ENCODE results near the gene LMAN2L.

Gene LMAN2L

DNA sequence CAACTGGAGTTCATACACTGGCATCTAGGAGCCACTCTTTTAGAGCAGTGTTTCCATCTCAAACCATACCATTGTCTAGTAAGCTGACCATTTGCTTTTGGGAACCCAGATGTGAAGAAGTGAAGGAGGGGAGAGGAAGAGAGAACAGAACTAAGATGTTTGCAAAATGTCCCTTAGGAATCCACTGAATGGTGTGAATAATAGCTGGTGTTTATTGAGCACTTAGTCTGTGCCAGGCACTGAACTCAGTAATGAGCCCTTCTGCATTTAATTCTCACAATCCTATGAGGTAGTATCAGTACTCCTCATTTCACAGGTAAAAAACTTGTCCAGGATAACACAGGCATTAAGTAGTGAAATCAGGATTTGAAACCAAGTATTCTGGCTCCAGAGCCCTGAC is 23.5 kb downstream of the LMAN2L start:
- H3F3A ChIP-seq (ENCODE audit: insufficient read depth, low read length): no peaks in the 10 kb centered on the region
- no peaks in the 10 kb centered on the region for H3K9me2 ChIP-seq (ENCODE audit: low read depth, low read length)
- H3K4me3 ChIP-seq (ENCODE audit: low read depth, low read length, poor library complexity, severe bottlenecking): no peak overlapping the region
- no peak overlapping the region for H3K4me2 ChIP-seq (ENCODE audit: low read length)
- TF ChIP-seq, protein P1, sequence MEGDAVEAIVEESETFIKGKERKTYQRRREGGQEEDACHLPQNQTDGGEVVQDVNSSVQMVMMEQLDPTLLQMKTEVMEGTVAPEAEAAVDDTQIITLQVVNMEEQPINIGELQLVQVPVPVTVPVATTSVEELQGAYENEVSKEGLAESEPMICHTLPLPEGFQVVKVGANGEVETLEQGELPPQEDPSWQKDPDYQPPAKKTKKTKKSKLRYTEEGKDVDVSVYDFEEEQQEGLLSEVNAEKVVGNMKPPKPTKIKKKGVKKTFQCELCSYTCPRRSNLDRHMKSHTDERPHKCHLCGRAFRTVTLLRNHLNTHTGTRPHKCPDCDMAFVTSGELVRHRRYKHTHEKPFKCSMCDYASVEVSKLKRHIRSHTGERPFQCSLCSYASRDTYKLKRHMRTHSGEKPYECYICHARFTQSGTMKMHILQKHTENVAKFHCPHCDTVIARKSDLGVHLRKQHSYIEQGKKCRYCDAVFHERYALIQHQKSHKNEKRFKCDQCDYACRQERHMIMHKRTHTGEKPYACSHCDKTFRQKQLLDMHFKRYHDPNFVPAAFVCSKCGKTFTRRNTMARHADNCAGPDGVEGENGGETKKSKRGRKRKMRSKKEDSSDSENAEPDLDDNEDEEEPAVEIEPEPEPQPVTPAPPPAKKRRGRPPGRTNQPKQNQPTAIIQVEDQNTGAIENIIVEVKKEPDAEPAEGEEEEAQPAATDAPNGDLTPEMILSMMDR (IDR thresholded peaks at IDR 0.05; ENCODE audit: low read length): no peak
- TF ChIP-seq EZH2 (IDR thresholded peaks at IDR 0.05; ENCODE audit: borderline replicate concordance, low read length): no peak
- H3K4me1 ChIP-seq (ENCODE audit: insufficient read depth, low read length, severe bottlenecking): no peaks in the 10 kb centered on the region
- no peaks in the 10 kb centered on the region for H3K79me2 ChIP-seq (ENCODE audit: insufficient read depth, low read length)
- no peak overlapping the region for H3K27ac ChIP-seq (ENCODE audit: low read depth, low read length, poor library complexity, severe bottlenecking)
- no peak overlapping the region for H2AFZ ChIP-seq (ENCODE audit: low read length)
- H3K27me3 ChIP-seq (ENCODE audit: insufficient read depth, low read length): no peaks in the 10 kb centered on the region
- no peaks in the 10 kb centered on the region for H3K9me3 ChIP-seq (ENCODE audit: low read length)
- no peaks in the 10 kb centered on the region for H4K20me1 ChIP-seq (ENCODE audit: insufficient read depth, low read length)
- peaks cover 14% of the 10 kb centered on the region for H3K36me3 ChIP-seq (ENCODE audit: insufficient read depth, low read length)
- no peak overlapping the region for H3K9ac ChIP-seq (ENCODE audit: low read length)

DNA sequence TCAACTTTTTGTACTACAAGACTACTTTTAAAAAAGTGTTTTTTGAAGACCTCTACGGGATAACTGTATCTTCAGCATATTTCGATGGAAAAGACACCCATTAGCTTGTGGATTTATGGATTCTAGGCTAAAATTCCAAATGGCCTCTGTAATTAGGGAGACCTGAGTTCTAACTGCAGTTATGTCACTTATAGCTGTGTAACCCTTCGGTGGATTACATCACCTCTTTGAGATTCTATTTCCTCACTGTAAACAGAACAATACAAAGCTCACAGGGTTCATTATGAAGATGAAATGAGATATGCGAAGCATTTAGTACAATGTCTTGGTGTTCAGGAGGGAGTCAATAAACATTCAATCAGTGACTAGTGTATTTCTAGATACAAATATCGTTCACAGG is 24.2 kb downstream of the LMAN2L start:
- Histone ChIP-seq H3K36me3 (ENCODE audit: insufficient read depth, low read length) (peaks cover 21% of the 10 kb centered on the region), H3K4me2 (ENCODE audit: low read length) (no peak overlapping the region), H3F3A (ENCODE audit: insufficient read depth, low read length) (no peaks in the 10 kb centered on the region), H3K9ac (ENCODE audit: low read length) (no peak overlapping the region), H3K4me3 (ENCODE audit: low read depth, low read length, poor library complexity, severe bottlenecking) (no peak overlapping the region), H3K27ac (ENCODE audit: low read depth, low read length, poor library complexity, severe bottlenecking) (no peak overlapping the region), H3K9me3 (ENCODE audit: low read length) (no peaks in the 10 kb centered on the region), H3K4me1 (ENCODE audit: insufficient read depth, low read length, severe bottlenecking) (no peaks in the 10 kb centered on the region), H3K79me2 (ENCODE audit: insufficient read depth, low read length) (no peaks in the 10 kb centered on the region), H3K27me3 (ENCODE audit: insufficient read depth, low read length) (no peaks in the 10 kb centered on the region), H2AFZ (ENCODE audit: low read length) (no peak overlapping the region), H3K9me2 (ENCODE audit: low read depth, low read length) (no peaks in the 10 kb centered on the region), H4K20me1 (ENCODE audit: insufficient read depth, low read length) (no peaks in the 10 kb centered on the region)
- TF ChIP-seq, protein P1 (IDR thresholded peaks at IDR 0.05; ENCODE audit: low read length): no peak
- TF ChIP-seq EZH2 (IDR thresholded peaks at IDR 0.05; ENCODE audit: borderline replicate concordance, low read length): no peak

DNA sequence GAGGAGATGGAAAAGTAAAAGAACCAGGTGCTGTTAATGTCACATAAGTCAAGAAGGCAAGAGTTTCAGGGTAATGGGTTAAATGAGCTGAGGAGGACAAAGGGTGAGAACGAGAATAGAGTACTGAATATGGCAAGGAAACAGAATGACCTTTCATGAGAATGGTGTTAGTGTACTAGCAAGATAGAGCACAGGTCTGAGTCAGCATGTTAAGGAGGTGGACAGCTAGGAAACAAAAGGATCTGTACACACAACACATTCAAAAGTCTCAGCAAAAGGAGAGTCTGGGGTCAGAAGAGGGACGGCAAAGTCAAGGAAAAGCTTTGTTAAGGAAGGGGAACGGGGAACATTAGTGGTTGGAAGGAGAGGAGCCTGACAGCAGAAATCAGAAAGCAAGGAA is 28.9 kb downstream of the LMAN2L start:
- no peaks in the 10 kb centered on the region for H3F3A ChIP-seq (ENCODE audit: insufficient read depth, low read length)
- no peaks in the 10 kb centered on the region for H3K9me3 ChIP-seq (ENCODE audit: low read length)
- H2AFZ ChIP-seq (ENCODE audit: low read length): no peak overlapping the region
- no peaks in the 10 kb centered on the region for H3K79me2 ChIP-seq (ENCODE audit: insufficient read depth, low read length)
- no peak for TF ChIP-seq EZH2 (IDR thresholded peaks at IDR 0.05; ENCODE audit: borderline replicate concordance, low read length)
- TF ChIP-seq, protein P1 (IDR thresholded peaks at IDR 0.05; ENCODE audit: low read length): no peak
- no peak overlapping the region for H3K4me3 ChIP-seq (ENCODE audit: low read depth, low read length, poor library complexity, severe bottlenecking)
- H4K20me1 ChIP-seq (ENCODE audit: insufficient read depth, low read length): no peaks in the 10 kb centered on the region
- H3K4me1 ChIP-seq (ENCODE audit: insufficient read depth, low read length, severe bottlenecking): no peaks in the 10 kb centered on the region
- H3K27me3 ChIP-seq (ENCODE audit: insufficient read depth, low read length): no peaks in the 10 kb centered on the region
- no peak overlapping the region for H3K4me2 ChIP-seq (ENCODE audit: low read length)
- H3K9ac ChIP-seq (ENCODE audit: low read length): no peak overlapping the region
- H3K27ac ChIP-seq (ENCODE audit: low read depth, low read length, poor library complexity, severe bottlenecking): no peak overlapping the region
- peaks cover 62% of the 10 kb centered on the region for H3K36me3 ChIP-seq (ENCODE audit: insufficient read depth, low read length)
- H3K9me2 ChIP-seq (ENCODE audit: low read depth, low read length): no peaks in the 10 kb centered on the region
